T-cell (primary cell): ENCODE results near the gene CBX7. TPM values are rescaled to one million over a fixed set of nuclear protein-coding genes. Genes with fewer than 3 reads are reported as not detected.

Experiments
- ATAC-seq, 4 experiments: fragments of 200-7000 bp in 3 of 4; fragments of 150-1000 bp in 1 of 4; cut with Tn5 transposase; replicated peaks in 1 of 4; 1 replicate in 3 of 4; 2 replicates in 1 of 4; pipeline ENCODE4 v1.10.0; 2021; ENCODE audit warnings: moderate library complexity in 3 of 4, mild to moderate bottlenecking in 2 of 4, moderate number of reproducible peaks in 1 of 4
- CTCF ChIA-PET, 2 donors: fragments of 300-600 bp; sonication (Branson Sonifier 250); formaldehyde crosslinking; loops; one replicate each; lab custom pipeline; 2022; ENCODE audit warnings: antibody characterized with exemption in 2 of 2; lab: Charles Lee
- POLR2A ChIA-PET, 2 donors: fragments of 300-600 bp; sonication (Branson Sonifier 250); formaldehyde crosslinking; loops; one replicate each; lab custom pipeline; 2022; ENCODE audit warnings: antibody characterized with exemption in 2 of 2; lab: Charles Lee
- DNase-seq, 35 experiments: peaks; one replicate each; pipeline versions ENCODE4 v3.0.0 to v3.0.0-alpha.2; 2013 to 2023
- H3K27ac ChIP-seq: one replicate; pipeline ENCODE4 v1.5.1; 2013; ENCODE audit warnings: low read length
- H3K27me3 ChIP-seq, 2 experiments: replicated peaks in 1 of 2; 1 replicate in 1 of 2; 2 replicates in 1 of 2; pipeline versions ENCODE4 v1.6.1 to v1.7.0; 2013; ENCODE audit warnings: low read length in 1 of 2, mixed read lengths in 1 of 2; ENCODE audit not compliant: control insufficient read depth in 2 of 2, insufficient read depth in 2 of 2; ENCODE audit errors: extremely low read depth in 1 of 2
- H3K36me3 ChIP-seq, 2 donors: 1 replicate in 1 of 2; 2 replicates in 1 of 2; pipeline versions ENCODE4 v1.6.1 to v1.7.0; 2013; ENCODE audit warnings: low read length in 1 of 2; ENCODE audit not compliant: control insufficient read depth in 2 of 2, insufficient read depth in 1 of 2; ENCODE audit errors: extremely low read depth in 1 of 2
- H3K4me1 ChIP-seq, 2 experiments: 1 replicate in 1 of 2; 2 replicates in 1 of 2; pipeline versions ENCODE4 v1.6.1 to v1.7.0; 2013; ENCODE audit warnings: low read length in 2 of 2, mixed read lengths in 1 of 2; ENCODE audit not compliant: insufficient read depth in 2 of 2, control insufficient read depth in 1 of 2; ENCODE audit errors: extremely low read depth in 1 of 2
- H3K4me3 ChIP-seq, 2 donors: 1 replicate in 1 of 2; 2 replicates in 1 of 2; pipeline versions ENCODE4 v1.5.1 to v1.7.0; 2013; ENCODE audit warnings: mild to moderate bottlenecking in 2 of 2, low read length in 1 of 2, moderate library complexity in 1 of 2; ENCODE audit not compliant: control insufficient read depth in 1 of 2; ENCODE audit errors: extremely low read depth in 1 of 2
- H3K9me3 ChIP-seq: 2 replicates; pipeline ENCODE4 v1.7.0; 2013
- H3K27ac Mint-ChIP-seq, 2 donors: one replicate each; pipeline ENCODE4 v1.8.0; 2020 to 2021; ENCODE audit warnings: mild to moderate bottlenecking in 2 of 2, mixed read lengths in 2 of 2
- H3K27me3 Mint-ChIP-seq, 2 donors: one replicate each; pipeline ENCODE4 v1.8.0; 2021 to 2022; ENCODE audit warnings: mixed read lengths in 2 of 2
- H3K36me3 Mint-ChIP-seq: one replicate; pipeline ENCODE4 v1.8.0; 2021; ENCODE audit warnings: mixed read lengths
- H3K4me1 Mint-ChIP-seq, 3 donors: one replicate each; pipeline ENCODE4 v1.8.0; 2020 to 2022; ENCODE audit warnings: mixed read lengths in 3 of 3, mild to moderate bottlenecking in 1 of 3
- H3K4me3 Mint-ChIP-seq, 3 donors: one replicate each; pipeline ENCODE4 v1.8.0; 2020 to 2022; ENCODE audit warnings: mild to moderate bottlenecking in 3 of 3, mixed read lengths in 3 of 3, moderate library complexity in 3 of 3
- H3K9me3 Mint-ChIP-seq, 3 donors: one replicate each; pipeline ENCODE4 v1.8.0; 2020 to 2022; ENCODE audit warnings: mixed read lengths in 3 of 3
- WGBS: methylation state at CpG from one replicate; pipeline ENCODE4 v1.1.5; 2013; ENCODE audit warnings: missing lambda C conversion rate; ENCODE audit not compliant: insufficient coverage; 5-methylcytosine and 5-hydroxymethylcytosine counted together
- total RNA-seq, 35 experiments: library from RNA in 6 of 35; stranded (reverse) in 6 of 35; fragments of 120-200 nt in 1 of 35; gene quantifications; one replicate each; pipeline versions ENCODE4 v1.2.1 to v1.2.4 and lab custom pipeline; 2013 to 2026

CBX7 gene
- total RNA-seq, 5 donors from 2014 or later (not counting 1 experiment from before 2014, with no cell fraction given), result 67.4 to 160 (median 149) TPM

DNA sequence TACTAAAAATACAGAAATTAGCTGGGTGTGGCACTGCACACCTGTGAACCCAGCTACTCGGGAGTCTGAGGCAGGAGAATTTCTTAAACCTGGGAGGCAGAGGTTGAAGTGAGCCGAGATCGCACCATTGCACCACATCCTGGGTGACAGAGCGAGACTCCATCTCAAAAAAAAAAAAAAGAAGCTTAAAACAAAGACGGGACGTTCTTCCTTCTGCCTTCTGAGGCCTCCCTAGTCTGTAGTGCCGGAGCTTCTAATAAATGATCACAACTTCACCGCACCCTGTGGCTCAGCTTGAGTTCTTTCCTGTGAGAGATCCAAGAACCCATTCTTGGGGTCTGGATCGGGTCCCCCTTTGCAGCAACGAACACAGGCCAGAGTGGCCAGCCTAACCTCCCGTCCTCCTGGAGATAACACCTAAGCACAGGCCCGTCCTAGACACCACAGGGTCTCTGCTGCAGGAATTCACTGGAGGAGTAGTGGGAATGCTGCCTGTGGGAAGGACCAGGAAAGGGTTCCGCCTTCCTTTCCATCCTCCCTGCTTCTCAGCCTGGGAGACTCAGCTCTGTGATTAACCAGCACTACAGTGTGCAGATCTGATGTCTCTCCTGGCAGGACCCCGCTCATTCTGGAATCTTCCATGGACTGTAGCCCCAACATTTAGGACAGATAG, 57.6 kb downstream of the CBX7 start:
- H3K27ac Mint-ChIP-seq, result peak overlapping the region; percentile 88 to 91
- WGBS, result 12% methylated on average over 5 of the region's 14 CpGs
- DNase-seq, result peak in 27 of 35 experiments; percentile 28 to 72 (median 42)
- POLR2A ChIA-PET, result interaction anchor here (0.5 to 0.7 kb wide), 8 partner anchors 20 to 1901 kb away, joined by 3 to 7 read pairs (median 4); no protein-coding TSS in a partner anchor
- CTCF ChIA-PET, result interaction anchor here in 1 of 2 donors (0.6 to 1.4 kb wide), 8 partner anchors 14 to 814 kb away, joined by 3 to 8 read pairs (median 4); no protein-coding TSS in a partner anchor
- peaks cover 84 to 94% (median 92%) of the 10 kb centered on the region in 3 donors for H3K4me1 Mint-ChIP-seq
- Histone ChIP-seq H3K36me3 (no peaks in the 10 kb centered on the region), H3K9me3 (no peaks in the 10 kb centered on the region), H3K27me3 (no peaks in the 10 kb centered on the region), H3K4me3 (peak overlapping the region in 1 of 2 donors; percentile 11), H3K27ac (peak overlapping the region; percentile 74), H3K4me1 (peaks cover 32 to 99% of the 10 kb centered on the region in 2 experiments)
- peak in 1 of 4 experiments; percentile 16 for ATAC-seq
- peak overlapping the region in 1 of 3 donors; percentile 41 for H3K4me3 Mint-ChIP-seq
- no peaks in the 10 kb centered on the region for H3K36me3 Mint-ChIP-seq
- H3K9me3 Mint-ChIP-seq, result no peaks in the 10 kb centered on the region
- no peaks in the 10 kb centered on the region for H3K27me3 Mint-ChIP-seq

DNA sequence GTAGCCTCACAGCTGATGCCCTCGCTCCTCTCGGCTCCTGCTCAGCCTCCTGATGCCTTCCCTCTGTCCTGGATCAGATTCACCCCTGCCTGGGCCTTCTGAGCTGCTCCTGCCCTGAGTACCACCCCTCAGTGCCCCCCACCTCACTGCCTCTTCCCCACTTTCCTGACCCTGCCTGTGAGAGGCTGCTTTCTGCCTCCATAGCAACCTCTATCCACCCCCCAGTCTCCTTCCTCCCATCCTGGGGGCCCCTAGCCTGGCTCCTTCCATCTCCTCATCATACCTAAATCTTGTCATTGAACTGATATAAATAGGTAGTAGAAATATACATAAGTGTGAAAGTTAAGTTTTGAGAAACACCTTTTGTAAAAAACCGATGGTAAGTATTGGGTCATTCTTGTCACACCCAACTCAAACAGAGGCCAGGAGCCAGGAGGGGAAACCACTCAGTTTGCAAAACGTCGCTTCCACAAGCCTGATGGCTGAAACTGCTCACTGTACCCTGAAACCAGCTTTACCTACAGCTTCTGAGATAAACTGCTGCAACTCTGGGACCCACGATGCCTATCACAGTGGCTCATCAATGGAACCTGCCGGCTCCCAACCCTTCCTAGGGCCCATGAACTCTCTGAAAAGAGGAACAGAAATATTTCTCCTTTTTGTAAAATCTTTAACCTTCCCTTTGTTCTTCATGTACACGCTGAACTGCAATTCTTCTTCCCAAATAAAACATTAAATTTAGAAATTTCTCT, 60.2 kb downstream of the CBX7 start:
- CTCF ChIA-PET, result no interaction called here
- H3K27me3 Mint-ChIP-seq, result no peaks in the 10 kb centered on the region
- POLR2A ChIA-PET, result interaction anchor here in 1 of 2 donors (0.5 kb wide), 1 partner anchor 207 kb away, joined by 3 read pairs; no protein-coding TSS in a partner anchor
- Histone ChIP-seq H3K27ac (peak overlapping the region; percentile 99), H3K9me3 (no peaks in the 10 kb centered on the region), H3K36me3 (peaks cover 0 to 1% of the 10 kb centered on the region in 2 donors), H3K4me3 (no peak overlapping the region), H3K4me1 (peaks cover 28 to 99% of the 10 kb centered on the region in 2 experiments), H3K27me3 (no peaks in the 10 kb centered on the region)
- H3K4me1 Mint-ChIP-seq, result peaks cover 87 to 93% (median 93%) of the 10 kb centered on the region in 3 donors
- peaks cover 9% of the 10 kb centered on the region for H3K36me3 Mint-ChIP-seq
- DNase-seq, result no peak
- peak overlapping the region; percentile 2 to 78 (median 49) for H3K4me3 Mint-ChIP-seq
- no peaks in the 10 kb centered on the region for H3K9me3 Mint-ChIP-seq
- 46% methylated on average over 7 of the region's 8 CpGs for WGBS
- H3K27ac Mint-ChIP-seq, result peak overlapping the region; percentile 92 to 98
- no peak for ATAC-seq

DNA sequence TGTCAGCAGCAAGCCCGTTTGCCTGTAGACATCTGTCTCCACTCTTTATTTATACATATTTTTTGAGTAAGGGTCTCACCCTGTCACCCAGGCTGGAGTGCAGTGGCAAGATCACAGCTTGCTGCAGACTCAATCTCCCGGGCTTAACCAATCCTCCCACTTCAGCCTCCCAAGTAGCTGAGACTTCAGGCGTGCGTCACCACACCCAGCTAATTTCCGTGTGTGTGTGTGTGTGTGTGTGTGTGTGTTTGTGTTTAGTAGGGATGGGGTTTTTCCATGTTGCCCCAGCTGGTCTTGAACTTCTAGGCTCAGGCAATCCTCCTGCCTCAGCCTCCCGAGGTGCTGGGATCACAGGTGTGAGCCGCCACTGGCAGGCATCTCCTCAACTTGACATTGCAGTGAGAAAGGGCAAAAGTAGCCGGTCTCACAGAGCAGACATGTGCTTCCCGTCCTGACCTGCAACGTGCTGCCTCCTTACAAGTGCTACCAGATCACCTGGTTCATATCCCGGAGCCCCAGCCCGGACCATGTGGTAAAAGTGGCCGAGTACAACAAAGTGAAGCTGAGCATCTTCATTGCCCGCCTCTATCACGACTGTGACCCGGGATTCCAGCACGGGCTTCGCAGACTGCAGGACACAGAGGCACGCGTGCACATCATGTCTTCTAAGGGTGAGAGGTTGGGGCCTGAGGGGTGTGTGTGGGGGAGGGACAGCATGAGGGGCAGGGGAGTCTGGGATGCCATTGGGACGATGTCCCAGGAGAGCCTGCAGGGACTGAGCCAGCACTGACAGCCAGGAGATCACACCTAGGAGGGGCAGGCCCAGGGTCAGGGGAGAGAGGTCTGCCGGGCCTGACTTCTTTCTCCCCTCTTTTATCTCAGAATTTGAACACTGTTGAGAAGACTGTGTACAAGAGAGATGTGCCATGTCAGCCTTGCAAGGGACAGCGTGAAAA, 61.1 kb downstream of the CBX7 start:
- DNase-seq (peak in 3 of 35 experiments; percentile 26 to 69 (median 28)), ATAC-seq (no peak)
- Histone ChIP-seq H3K27ac (peak overlapping the region; percentile 99), H3K9me3 (no peaks in the 10 kb centered on the region), H3K27me3 (no peaks in the 10 kb centered on the region), H3K36me3 (peaks cover 0 to 8% of the 10 kb centered on the region in 2 donors), H3K4me1 (peaks cover 22 to 99% of the 10 kb centered on the region in 2 experiments), H3K4me3 (peak overlapping the region in 1 of 2 donors; percentile 46)
- peaks cover 85 to 90% (median 88%) of the 10 kb centered on the region in 3 donors for H3K4me1 Mint-ChIP-seq
- POLR2A ChIA-PET, result no interaction called here
- 62% methylated on average over 12 of the region's 23 CpGs for WGBS
- peaks cover 15% of the 10 kb centered on the region for H3K36me3 Mint-ChIP-seq
- H3K27ac Mint-ChIP-seq, result peak overlapping the region; percentile 92 to 98
- H3K4me3 Mint-ChIP-seq, result peak overlapping the region; percentile 64 to 78 (median 73)
- CTCF ChIA-PET, result no interaction called here
- no peaks in the 10 kb centered on the region for H3K9me3 Mint-ChIP-seq
- H3K27me3 Mint-ChIP-seq, result no peaks in the 10 kb centered on the region

DNA sequence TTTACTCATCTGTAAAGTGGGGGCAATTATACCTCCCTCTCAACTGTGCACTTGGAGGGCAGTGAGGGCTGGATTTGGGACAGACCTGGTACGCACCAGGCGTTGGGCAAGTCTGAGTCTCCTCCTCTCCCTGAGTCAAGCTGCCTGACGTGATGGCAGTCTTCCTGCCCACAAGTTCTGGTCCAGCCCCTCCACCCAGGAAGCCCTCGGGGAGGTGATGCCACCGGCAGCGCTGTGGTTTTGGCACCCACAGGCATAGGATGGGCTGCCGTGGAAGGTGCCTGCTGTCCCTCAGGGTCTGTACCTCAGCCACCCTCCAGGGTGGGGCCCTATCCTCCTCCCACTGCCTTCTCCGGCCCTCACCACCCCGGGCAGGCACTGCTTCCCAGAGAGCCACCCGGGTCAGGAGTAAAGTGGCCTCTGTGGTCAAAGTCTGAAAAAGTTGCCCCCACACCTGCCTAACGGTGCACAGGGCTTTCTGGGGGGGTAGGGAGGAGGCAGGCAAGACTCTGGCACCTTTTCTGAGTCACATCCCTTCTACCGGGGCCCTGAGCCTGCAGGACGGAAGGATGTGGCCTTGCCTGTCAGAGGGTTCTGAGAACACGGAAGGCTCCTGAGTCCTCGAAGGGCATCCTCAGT, 61.9 kb downstream of the CBX7 start:
- peaks cover 18% of the 10 kb centered on the region for H3K36me3 Mint-ChIP-seq
- peaks cover 81 to 88% (median 86%) of the 10 kb centered on the region in 3 donors for H3K4me1 Mint-ChIP-seq
- DNase-seq (peak; percentile 73 to 91 (median 86)), ATAC-seq (peak; percentile 83 to 86 (median 86))
- CTCF ChIA-PET, result interaction anchor here in 1 of 2 donors (0.6 kb wide), 1 partner anchor 75 kb away, joined by 4 read pairs; no protein-coding TSS in a partner anchor
- peak overlapping the region; percentile 35 to 46 for H3K4me3 ChIP-seq
- H3K4me1 ChIP-seq, result peaks cover 22 to 98% of the 10 kb centered on the region in 2 experiments
- 4% methylated on average over 14 of the region's 15 CpGs for WGBS
- no peaks in the 10 kb centered on the region for H3K27me3 Mint-ChIP-seq
- POLR2A ChIA-PET, result interaction anchor here in 1 of 2 donors (1.0 kb wide), 1 partner anchor 10 kb away, joined by 4 read pairs; no protein-coding TSS in a partner anchor
- H3K9me3 ChIP-seq, result no peaks in the 10 kb centered on the region
- no peaks in the 10 kb centered on the region for H3K9me3 Mint-ChIP-seq
- peak overlapping the region; percentile 92 to 98 for H3K27ac Mint-ChIP-seq
- peaks cover 0 to 12% of the 10 kb centered on the region in 2 donors for H3K36me3 ChIP-seq
- no peaks in the 10 kb centered on the region for H3K27me3 ChIP-seq
- peak overlapping the region; percentile 99 for H3K27ac ChIP-seq
- peak overlapping the region; percentile 64 to 78 (median 73) for H3K4me3 Mint-ChIP-seq

DNA sequence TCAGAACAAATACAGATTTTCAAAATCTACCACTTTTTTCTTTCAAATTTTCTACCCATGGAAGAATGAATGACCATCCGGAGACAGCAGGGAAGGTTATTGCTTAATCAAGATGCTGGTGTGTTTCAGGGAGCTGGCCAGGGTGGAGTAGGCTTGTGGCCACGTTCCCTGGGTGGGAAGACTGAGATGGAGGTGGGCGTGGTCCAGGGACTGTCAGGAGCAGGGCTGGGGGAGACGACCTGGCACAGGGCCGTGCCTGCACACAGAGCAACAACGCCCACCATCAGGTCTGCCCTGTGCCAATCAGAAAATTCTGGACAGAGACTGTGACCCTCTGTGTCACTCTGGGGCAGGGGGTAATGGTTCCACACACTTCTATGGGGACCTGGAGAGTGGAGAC, 62.6 kb downstream of the CBX7 start:
- Histone ChIP-seq H3K27me3 (no peaks in the 10 kb centered on the region), H3K27ac (peak overlapping the region; percentile 99), H3K4me1 (peaks cover 20 to 97% of the 10 kb centered on the region in 2 experiments), H3K4me3 (peak overlapping the region; percentile 35 to 46), H3K36me3 (peaks cover 0 to 15% of the 10 kb centered on the region in 2 donors), H3K9me3 (no peaks in the 10 kb centered on the region)
- Mint-ChIP-seq H3K27ac (peak overlapping the region; percentile 92 to 98), H3K9me3 (no peaks in the 10 kb centered on the region), H3K27me3 (no peaks in the 10 kb centered on the region), H3K4me1 (peaks cover 75 to 87% (median 82%) of the 10 kb centered on the region in 3 donors), H3K4me3 (peak overlapping the region; percentile 64 to 78 (median 73)), H3K36me3 (peaks cover 18% of the 10 kb centered on the region)
- 69% methylated on average over 3 of the region's 6 CpGs for WGBS
- DNase-seq, result no peak
- POLR2A ChIA-PET, result interaction anchor here in 1 of 2 donors (1.0 kb wide), 1 partner anchor 9 kb away, joined by 4 read pairs; no protein-coding TSS in a partner anchor
- CTCF ChIA-PET, result no interaction called here
- no peak for ATAC-seq
